ENCODE measurements around the gene DSE.

The DSE gene

GRCh38 chr6:116385921-116386320 is 15.2 kb downstream of the DSE start:
- no peak for TF ChIP-seq CTCF (IDR thresholded peaks at IDR 0.05)

GRCh38 chr6:116386581-116387299 is 16.0 kb downstream of the DSE start:
- TF ChIP-seq CTCF (IDR thresholded peaks at IDR 0.05) = no peak

GRCh38 chr6:116387374-116387773 is 16.6 kb downstream of the DSE start:
- TF ChIP-seq CTCF (IDR thresholded peaks at IDR 0.05) = no peak

GRCh38 chr6:116388924-116389323 is 18.2 kb downstream of the DSE start:
- no peak for TF ChIP-seq CTCF (IDR thresholded peaks at IDR 0.05)

- TF ChIP-seq CTCF (IDR thresholded peaks at IDR 0.05) = no peak
Measured at GRCh38 chr6:116389357-116389756, 18.6 kb downstream of the DSE start.

GRCh38 chr6:116390581-116390980 is 19.8 kb downstream of the DSE start:
- TF ChIP-seq CTCF (IDR thresholded peaks at IDR 0.05) = no peak

- no peak for TF ChIP-seq CTCF (IDR thresholded peaks at IDR 0.05)
Measured at GRCh38 chr6:116392132-116393013, 21.6 kb downstream of the DSE start.
